IPS-20b (cell line): ENCODE results near the gene LPP.

Experiments used
- H3K27ac ChIP-seq: one replicate; pipeline ENCODE4 v1.5.1; 2013; ENCODE audit warnings: low read length
- H3K27me3 ChIP-seq: 2 replicates; pipeline ENCODE4 v1.6.1; 2013; ENCODE audit warnings: mild to moderate bottlenecking, low read length, inconsistent platforms; ENCODE audit not compliant: insufficient read depth
- H3K36me3 ChIP-seq: 2 replicates; pipeline ENCODE4 v1.6.1; 2013; ENCODE audit warnings: low read depth, mild to moderate bottlenecking, inconsistent platforms, low read length, moderate library complexity; ENCODE audit not compliant: insufficient read depth
- H3K4me1 ChIP-seq: 2 replicates; pipeline ENCODE4 v1.6.1; 2013; ENCODE audit warnings: mild to moderate bottlenecking, control low read depth, inconsistent platforms, low read length, moderate library complexity; ENCODE audit not compliant: insufficient read depth
- H3K4me3 ChIP-seq: 2 replicates; pipeline ENCODE4 v1.5.1; 2013; ENCODE audit warnings: mild to moderate bottlenecking, low read length, inconsistent platforms
- H3K9ac ChIP-seq: 2 replicates; pipeline ENCODE4 v1.6.1; 2013; ENCODE audit warnings: low read depth, mild to moderate bottlenecking, inconsistent platforms, low read length, moderate library complexity
- H3K9me3 ChIP-seq: 2 replicates; pipeline ENCODE4 v1.6.1; 2013; ENCODE audit warnings: mild to moderate bottlenecking, low read depth, low read length, inconsistent platforms; ENCODE audit not compliant: insufficient read depth

Gene LPP

GRCh38 chr3:188230962-188231361 is 77.0 kb downstream of the LPP start:
- Histone ChIP-seq H3K4me1 (no peaks in the 10 kb centered on the region; the same call in 1 of the 2 replicates), H3K27me3 (no peaks in the 10 kb centered on the region), H3K4me3 (no peak overlapping the region), H3K9ac (no peak overlapping the region), H3K9me3 (no peaks in the 10 kb centered on the region), H3K36me3 (no peaks in the 10 kb centered on the region), H3K27ac (no peak overlapping the region)

DNA sequence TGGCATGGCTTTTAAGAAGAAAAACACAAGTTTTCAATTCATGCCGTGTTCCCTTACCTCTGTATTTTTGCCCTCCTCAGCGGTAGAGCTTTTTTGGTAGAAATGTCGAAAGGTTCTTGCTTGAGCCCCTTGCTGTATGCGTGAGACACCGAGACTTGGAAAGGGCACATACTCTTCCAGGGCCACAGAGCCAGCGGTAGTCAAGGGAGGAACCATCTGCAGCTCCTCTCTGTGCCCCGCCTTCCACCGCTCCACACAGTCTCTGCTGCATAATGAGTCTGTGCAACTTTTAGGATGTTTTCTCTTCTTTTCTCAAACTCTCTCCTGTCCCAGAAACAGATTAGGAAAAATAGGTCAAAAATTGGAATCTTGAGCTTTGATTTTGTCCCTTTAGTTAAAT is 77.5 kb downstream of the LPP start:
- Histone ChIP-seq H3K9ac (no peak overlapping the region), H3K27ac (no peak overlapping the region), H3K27me3 (no peaks in the 10 kb centered on the region), H3K36me3 (no peaks in the 10 kb centered on the region), H3K9me3 (no peaks in the 10 kb centered on the region), H3K4me1 (no peaks in the 10 kb centered on the region; the same call in 1 of the 2 replicates), H3K4me3 (no peak overlapping the region)

- Histone ChIP-seq H3K27ac (no peak overlapping the region), H3K9ac (no peak overlapping the region), H3K4me3 (no peak overlapping the region)
Measured at GRCh38 chr3:188232656-188233055, 78.7 kb downstream of the LPP start.

DNA sequence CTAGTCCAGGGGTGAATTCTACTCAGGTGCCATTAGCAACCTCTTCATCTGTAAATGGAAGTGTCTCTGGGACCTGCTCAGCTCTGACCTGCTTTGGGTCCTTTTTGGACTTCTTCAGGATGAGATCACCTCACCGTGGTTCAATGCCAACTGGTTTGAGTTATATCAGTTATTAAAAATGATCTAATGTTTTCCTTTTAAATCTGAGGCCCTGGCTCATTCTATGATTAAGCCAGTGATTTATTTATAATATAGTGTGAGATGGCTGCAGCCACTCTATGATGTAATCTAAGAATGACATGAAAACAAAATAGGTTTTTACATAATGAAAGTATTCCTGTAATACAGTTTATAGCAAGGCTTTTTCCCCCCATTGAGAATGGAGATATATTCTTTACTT is 79.4 kb downstream of the LPP start:
- Histone ChIP-seq H3K27ac (no peak overlapping the region), H3K9me3 (no peaks in the 10 kb centered on the region), H3K27me3 (no peaks in the 10 kb centered on the region), H3K4me3 (no peak overlapping the region), H3K9ac (no peak overlapping the region), H3K36me3 (no peaks in the 10 kb centered on the region), H3K4me1 (no peaks in the 10 kb centered on the region; the same call in 1 of the 2 replicates)

More at GRCh38 chr3:188232656-188233055, 78.7 kb downstream of the LPP start:
- H3K4me1 ChIP-seq = no peaks in the 10 kb centered on the region; the same call in 1 of the 2 replicates
- no peaks in the 10 kb centered on the region for H3K27me3 ChIP-seq
- H3K36me3 ChIP-seq = no peaks in the 10 kb centered on the region
- no peaks in the 10 kb centered on the region for H3K9me3 ChIP-seq

GRCh38 chr3:188234132-188234531 is 80.2 kb downstream of the LPP start:
- Histone ChIP-seq H3K9me3 (no peaks in the 10 kb centered on the region), H3K9ac (no peak overlapping the region), H3K27ac (no peak overlapping the region), H3K27me3 (no peaks in the 10 kb centered on the region), H3K4me1 (no peaks in the 10 kb centered on the region), H3K36me3 (no peaks in the 10 kb centered on the region), H3K4me3 (no peak overlapping the region)

DNA sequence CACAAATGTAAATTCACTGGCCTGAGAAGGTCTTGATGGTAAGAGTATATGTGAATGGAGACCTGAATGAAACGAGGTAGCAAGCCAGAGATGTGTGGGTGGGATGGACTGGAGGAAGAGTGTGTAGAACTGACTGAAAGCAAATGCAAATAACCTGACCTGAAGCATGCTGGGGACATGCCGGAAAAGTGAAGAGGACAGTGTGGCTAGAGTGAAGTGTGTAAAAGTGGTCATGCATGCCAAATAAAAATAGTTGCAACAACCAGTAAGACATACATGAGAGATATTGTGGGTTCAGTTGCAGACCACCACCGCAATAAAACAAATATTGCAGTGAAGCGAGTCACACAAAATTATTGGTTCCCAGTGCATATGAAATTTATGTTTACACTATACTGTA is 82.3 kb downstream of the LPP start:
- Histone ChIP-seq H3K27me3 (no peaks in the 10 kb centered on the region), H3K9me3 (no peaks in the 10 kb centered on the region), H3K9ac (no peak overlapping the region), H3K4me3 (no peak overlapping the region), H3K36me3 (no peaks in the 10 kb centered on the region), H3K27ac (no peak overlapping the region), H3K4me1 (no peaks in the 10 kb centered on the region)

- H3K9ac ChIP-seq = no peak overlapping the region
- H3K27me3 ChIP-seq = no peaks in the 10 kb centered on the region
- H3K9me3 ChIP-seq = no peaks in the 10 kb centered on the region
- no peak overlapping the region for H3K27ac ChIP-seq
- H3K36me3 ChIP-seq = no peaks in the 10 kb centered on the region
- H3K4me3 ChIP-seq = no peak overlapping the region
- H3K4me1 ChIP-seq = peaks cover 3% of the 10 kb centered on the region; the same call in 1 of the 2 replicates
Measured at GRCh38 chr3:188239035-188239434, 85.1 kb downstream of the LPP start.

GRCh38 chr3:188239577-188239976 is 85.6 kb downstream of the LPP start:
- H3K9ac ChIP-seq = no peak overlapping the region
- peaks cover 3% of the 10 kb centered on the region; the same call in 1 of the 2 replicates for H3K4me1 ChIP-seq
- no peak overlapping the region for H3K27ac ChIP-seq

DNA sequence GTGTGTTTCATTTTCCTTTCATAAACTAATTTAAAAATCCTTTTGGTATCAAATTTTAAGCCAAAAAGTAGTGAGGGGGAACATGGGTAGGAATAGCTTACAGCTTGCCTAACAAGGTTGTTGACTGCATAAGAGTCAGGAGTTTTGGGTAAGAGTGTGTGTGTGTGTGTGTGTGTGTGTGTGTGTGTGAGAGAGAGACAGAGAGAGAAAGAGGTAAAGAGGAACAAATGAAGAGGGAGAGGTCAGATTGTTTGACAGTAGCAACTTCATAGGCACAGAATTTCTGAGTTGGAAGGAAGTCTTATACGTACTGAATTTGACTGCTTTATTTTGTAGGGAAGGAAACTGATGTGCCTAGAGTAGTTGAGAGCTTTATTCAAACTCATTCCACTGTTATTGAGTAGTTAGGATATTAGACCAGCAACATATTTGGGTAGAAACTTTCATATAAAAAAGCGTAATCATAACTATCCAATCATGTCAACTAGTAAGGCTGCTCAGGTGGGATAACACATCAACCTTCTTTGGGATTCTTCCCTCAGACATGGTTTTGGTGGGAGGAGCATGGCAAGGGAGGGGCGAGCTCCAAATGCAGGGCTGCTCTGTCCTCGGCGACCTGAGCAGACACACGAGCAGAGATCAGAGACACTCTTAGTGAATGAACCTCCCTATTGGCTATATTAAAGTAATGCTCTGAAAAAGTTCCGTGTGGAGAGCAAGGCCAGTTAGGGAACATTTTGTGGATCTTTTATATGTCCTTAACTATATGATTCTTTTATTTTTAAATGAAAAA is 86.4 kb downstream of the LPP start:
- H3K27me3 ChIP-seq = no peaks in the 10 kb centered on the region
- H3K9me3 ChIP-seq = no peaks in the 10 kb centered on the region
- H3K9ac ChIP-seq = no peak overlapping the region
- H3K36me3 ChIP-seq = no peaks in the 10 kb centered on the region
- no peak overlapping the region for H3K27ac ChIP-seq
- no peak overlapping the region for H3K4me3 ChIP-seq
- peaks cover 3% of the 10 kb centered on the region; the same call in 1 of the 2 replicates for H3K4me1 ChIP-seq

More at GRCh38 chr3:188239577-188239976, 85.6 kb downstream of the LPP start:
- Histone ChIP-seq H3K4me3 (no peak overlapping the region), H3K9me3 (no peaks in the 10 kb centered on the region), H3K36me3 (no peaks in the 10 kb centered on the region), H3K27me3 (no peaks in the 10 kb centered on the region)

DNA sequence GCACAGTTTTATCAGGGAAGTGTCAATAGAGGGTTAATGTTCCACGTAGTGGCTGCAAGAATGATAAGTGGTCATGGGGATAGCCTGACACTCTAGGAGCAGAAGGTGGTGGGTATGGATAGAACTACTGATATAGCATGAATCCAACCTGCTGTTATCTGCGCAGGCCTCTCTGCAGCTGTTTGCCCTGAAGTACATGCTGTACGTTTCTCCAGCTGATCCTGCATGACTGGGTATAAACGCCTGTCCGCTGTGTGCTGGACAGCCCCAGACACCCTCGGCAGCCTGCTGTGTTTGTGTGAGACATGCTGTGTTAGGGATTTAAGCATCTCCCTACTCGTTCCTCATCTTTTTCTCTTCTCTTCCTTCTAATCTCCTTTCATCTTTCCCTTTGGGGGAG is 87.1 kb downstream of the LPP start:
- Histone ChIP-seq H3K9me3 (no peaks in the 10 kb centered on the region), H3K27ac (no peak overlapping the region), H3K9ac (no peak overlapping the region), H3K36me3 (no peaks in the 10 kb centered on the region), H3K27me3 (no peaks in the 10 kb centered on the region), H3K4me3 (no peak overlapping the region), H3K4me1 (peaks cover 3% of the 10 kb centered on the region; the same call in 1 of the 2 replicates)

DNA sequence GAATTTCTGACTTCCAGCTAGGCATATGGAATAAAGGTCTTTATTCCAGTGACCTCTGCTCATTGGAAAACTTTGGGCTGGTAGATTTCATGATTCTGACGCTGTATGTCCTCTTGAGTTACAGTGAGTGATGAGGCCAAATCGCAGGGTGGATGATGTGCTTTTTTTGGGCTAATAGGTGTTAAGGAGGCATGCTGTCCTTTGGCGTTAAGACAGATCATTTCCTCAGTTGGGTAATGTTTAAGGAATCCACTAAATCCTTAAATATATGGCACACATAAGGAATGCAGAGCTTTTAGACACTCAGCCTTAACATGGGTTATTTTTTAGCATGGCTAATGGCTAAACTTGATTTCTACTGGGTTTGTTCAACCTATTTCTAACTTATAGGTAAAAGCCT is 87.9 kb downstream of the LPP start:
- H3K27ac ChIP-seq = no peak overlapping the region
- H3K27me3 ChIP-seq = no peaks in the 10 kb centered on the region
- H3K9ac ChIP-seq = no peak overlapping the region
- H3K36me3 ChIP-seq = no peaks in the 10 kb centered on the region
- H3K4me3 ChIP-seq = no peak overlapping the region
- no peaks in the 10 kb centered on the region for H3K9me3 ChIP-seq
- peaks cover 3% of the 10 kb centered on the region; the same call in 1 of the 2 replicates for H3K4me1 ChIP-seq

- Histone ChIP-seq H3K4me3 (no peak overlapping the region), H3K9ac (no peak overlapping the region), H3K4me1 (peaks cover 3% of the 10 kb centered on the region; the same call in 1 of the 2 replicates), H3K9me3 (no peaks in the 10 kb centered on the region), H3K27me3 (no peaks in the 10 kb centered on the region), H3K36me3 (no peaks in the 10 kb centered on the region), H3K27ac (no peak overlapping the region)
Measured at GRCh38 chr3:188242436-188243123, 88.6 kb downstream of the LPP start.
